Fibroblast of pulmonary artery (primary cell): ENCODE data around the gene ANO2.

Experiments used
- DNase-seq: peaks from one replicate; pipeline ENCODE4 v3.0.0-alpha.2; 2010; ENCODE audit warnings: low read depth
- H3K4me3 ChIP-seq: replicated peaks from 2 replicates; pipeline ENCODE4 v1.5.1; 2011; ENCODE audit warnings: low read depth, mild to moderate bottlenecking, control low read depth, low read length, moderate library complexity
- TF ChIP-seq, protein P1 (sequence below): IDR thresholded peaks from 2 replicates; pipeline ENCODE4 v1.5.1; 2011; ENCODE audit warnings: mild to moderate bottlenecking, control low read depth, low read length, inconsistent platforms; ENCODE audit errors: missing control alignments

The ANO2 gene

DNA sequence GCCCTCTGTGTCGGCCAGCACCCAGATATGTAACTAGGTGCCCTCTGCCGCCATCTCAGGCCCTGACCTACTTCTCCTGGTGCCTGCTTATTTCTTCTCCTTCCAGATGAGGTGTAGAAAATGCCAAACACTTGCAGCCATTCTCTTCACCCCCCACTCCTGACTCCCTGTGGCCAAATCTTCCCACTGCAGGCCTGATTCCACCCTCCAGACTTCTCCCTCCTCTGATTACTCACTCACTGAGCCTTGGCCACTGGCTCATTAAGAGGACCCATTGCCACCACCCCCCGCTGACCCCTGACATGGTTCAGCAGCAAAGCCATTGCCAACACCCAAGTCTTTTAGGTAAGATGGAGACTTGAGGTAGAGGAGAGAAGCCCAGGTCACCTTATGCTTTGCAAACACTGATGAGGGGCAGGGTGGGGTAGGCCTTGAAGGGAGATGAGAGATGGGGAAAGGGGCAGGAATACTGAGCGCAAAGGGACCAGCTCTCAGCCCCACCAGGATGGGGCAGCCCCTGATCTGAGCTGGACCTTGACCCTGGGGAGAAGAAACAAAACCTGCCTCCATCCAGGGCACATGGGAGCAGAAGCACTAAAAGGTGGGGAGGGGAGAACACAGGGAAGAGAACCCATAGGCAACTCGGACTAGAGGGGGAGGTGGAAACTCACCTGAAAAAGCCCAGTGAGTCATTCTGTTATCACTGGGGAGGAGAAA lies 25.1 kb upstream of the ANO2 start:
- H3K4me3 ChIP-seq = no peak overlapping the region
- TF ChIP-seq, protein P1, sequence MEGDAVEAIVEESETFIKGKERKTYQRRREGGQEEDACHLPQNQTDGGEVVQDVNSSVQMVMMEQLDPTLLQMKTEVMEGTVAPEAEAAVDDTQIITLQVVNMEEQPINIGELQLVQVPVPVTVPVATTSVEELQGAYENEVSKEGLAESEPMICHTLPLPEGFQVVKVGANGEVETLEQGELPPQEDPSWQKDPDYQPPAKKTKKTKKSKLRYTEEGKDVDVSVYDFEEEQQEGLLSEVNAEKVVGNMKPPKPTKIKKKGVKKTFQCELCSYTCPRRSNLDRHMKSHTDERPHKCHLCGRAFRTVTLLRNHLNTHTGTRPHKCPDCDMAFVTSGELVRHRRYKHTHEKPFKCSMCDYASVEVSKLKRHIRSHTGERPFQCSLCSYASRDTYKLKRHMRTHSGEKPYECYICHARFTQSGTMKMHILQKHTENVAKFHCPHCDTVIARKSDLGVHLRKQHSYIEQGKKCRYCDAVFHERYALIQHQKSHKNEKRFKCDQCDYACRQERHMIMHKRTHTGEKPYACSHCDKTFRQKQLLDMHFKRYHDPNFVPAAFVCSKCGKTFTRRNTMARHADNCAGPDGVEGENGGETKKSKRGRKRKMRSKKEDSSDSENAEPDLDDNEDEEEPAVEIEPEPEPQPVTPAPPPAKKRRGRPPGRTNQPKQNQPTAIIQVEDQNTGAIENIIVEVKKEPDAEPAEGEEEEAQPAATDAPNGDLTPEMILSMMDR = no peak

DNA sequence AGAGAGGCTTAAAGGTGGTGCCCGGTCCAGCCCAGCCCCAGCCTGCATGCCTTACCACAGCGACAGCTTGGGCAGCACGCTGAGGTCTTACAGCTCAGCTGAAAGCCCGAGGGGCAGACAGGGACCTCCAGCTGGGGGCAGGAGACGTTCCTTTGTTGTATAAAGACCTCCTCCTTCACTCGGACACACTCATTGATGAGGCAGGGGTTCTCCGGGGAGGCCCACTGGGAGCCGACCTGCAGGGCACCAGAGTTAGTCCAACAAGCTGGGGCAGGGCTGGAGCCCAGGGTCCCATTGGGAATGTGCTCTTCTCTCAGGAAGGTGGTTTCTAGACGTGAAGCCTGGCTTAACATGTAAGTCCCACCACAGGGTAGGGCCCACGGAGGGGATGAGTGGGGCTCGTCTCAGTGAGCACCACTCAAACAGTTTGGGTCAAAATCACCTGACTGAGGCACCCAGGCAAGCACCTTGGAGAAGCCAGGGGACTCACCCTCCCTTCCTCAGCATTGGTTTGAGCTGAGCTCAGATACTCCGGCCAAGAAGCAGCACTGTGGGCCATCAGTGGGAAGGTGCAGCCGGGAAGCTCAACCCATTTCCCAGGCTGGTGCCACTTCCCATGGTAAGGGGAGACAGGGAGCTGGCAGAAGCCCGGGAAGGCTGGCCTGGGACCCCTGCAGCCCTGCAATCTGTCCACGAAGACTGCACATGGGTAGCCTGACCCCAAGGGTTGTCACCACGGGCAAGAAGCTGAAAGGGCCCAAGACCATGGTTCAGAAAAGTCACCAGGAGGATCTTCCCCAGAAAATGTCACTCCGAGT lies 24.3 kb upstream of the ANO2 start:
- H3K4me3 ChIP-seq = no peak overlapping the region
- TF ChIP-seq, protein P1 = no peak
- no peak for DNase-seq

More for the DNA sequence above, 25.1 kb upstream of the ANO2 start:
- DNase-seq = no peak

DNA sequence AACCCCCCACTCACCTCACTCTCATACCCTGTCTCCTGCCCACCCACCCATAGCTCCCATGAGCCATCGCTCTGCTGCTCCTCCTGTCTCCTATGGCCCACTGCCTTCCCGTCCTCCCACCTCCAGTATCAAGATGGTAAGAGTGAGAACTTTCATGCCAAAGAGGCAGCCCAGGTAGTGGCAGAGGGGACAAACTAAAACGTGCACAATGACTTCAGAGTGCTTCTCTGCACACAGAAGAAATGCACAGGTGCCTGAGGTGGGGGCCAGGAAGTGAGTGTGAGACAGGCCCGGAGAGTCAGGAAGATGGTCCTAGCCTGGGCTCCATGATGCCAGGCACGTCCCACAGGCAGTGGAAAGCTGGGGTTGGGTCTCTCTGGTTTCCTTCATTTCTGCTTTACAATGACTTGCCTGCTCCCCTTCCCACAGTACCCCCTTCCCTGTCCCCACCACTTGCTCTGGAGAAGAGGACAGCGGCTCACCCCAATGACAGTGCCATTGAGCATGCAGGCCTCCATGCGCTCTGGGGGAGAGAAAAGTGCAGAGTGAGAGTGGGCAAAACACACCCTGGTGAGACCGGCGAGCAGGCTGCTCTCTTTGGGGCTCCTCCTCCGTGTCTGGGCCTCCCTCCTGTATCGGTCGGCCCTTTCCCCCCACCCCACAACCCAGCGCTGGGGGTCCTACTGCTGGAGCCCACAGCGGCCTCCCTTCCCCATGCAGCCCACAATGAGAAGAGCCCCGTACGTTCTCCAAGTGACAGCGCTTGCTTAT lies 22.8 kb upstream of the ANO2 start:
- H3K4me3 ChIP-seq = no peak overlapping the region
- DNase-seq = no peak
- TF ChIP-seq, protein P1 = no peak

DNA sequence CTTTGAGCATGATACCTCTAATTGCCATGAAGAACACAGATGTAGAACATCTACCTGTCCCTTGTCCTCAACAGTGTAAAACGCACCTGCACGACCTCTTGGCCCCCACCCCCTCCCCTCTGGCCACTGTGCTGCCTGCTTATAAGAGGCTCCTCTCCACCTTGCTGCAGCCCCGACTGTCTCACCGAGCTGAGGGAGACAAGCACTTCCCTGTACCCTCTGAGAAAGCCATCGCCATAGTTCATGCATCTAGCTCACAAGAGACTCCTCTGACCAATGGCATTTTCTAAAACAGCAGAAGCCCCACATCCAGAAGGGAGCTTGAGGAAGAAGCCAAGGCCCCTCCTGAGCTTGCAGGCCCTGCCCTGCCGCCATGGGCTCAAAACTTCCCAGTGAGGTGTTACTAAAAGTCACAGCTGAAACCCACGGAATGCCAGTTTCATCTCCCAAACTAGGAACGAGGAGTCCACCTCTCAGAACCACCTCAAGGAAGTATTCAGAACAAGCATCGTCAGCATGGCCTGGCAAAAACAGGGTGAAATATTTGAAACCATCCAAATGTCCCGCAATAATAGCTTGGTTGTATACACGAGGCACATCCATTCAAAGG lies 21.5 kb upstream of the ANO2 start:
- TF ChIP-seq, protein P1 = no peak
- no peak overlapping the region for H3K4me3 ChIP-seq
- no peak for DNase-seq

DNA sequence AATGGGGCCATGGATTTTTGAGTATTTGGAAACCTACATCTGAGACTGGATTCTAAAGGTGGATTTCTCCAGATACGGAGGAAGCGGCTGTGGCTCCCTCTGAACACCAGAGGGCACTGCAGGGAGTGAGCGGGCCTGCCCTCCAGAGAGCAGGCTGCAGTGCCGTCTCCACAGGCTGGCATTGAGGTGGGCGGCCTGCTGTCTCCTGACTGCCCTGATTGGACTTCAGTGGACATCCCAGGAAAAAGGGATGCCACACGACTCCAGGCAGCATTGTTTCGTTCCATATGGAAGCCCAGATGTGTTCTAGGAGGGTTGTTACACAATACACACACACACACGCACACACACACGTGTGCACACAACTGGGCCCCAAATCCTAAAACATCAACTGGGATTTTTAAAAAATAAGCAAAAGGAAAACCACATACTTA lies 20.9 kb upstream of the ANO2 start:
- DNase-seq = peak; percentile 54
- H3K4me3 ChIP-seq = no peak overlapping the region
- TF ChIP-seq, protein P1 = peak; percentile 93
